GM21515 (cell line): ENCODE data around the gene PRODH2.
"Not testable (repeated sequence)": the region's sequence is repeated elsewhere in the genome, so short reads cannot be mapped to it uniquely, and the experiment has no call there.

ENCODE experiments used
- ATAC-seq: cut with Tn5 transposase; IDR thresholded peaks from one replicate; pipeline ENCODE4 v1.9.1; 2021; ENCODE audit not compliant: unreplicated experiment

The PRODH2 gene

GRCh38 chr19:35796645-35797542 is 15.8 kb downstream of the PRODH2 start:
- no peak for ATAC-seq

GRCh38 chr19:35795564-35795963 is 17.1 kb downstream of the PRODH2 start:
- not testable (repeated sequence) for ATAC-seq

- no peak for ATAC-seq
These were observed 19.1 kb downstream of the PRODH2 start for GRCh38 chr19:35793381-35794165.

GRCh38 chr19:35792888-35793287 is 19.8 kb downstream of the PRODH2 start:
- ATAC-seq, result no peak

- no peak for ATAC-seq
These were observed 20.3 kb downstream of the PRODH2 start for GRCh38 chr19:35792312-35792711.

GRCh38 chr19:35791814-35792279 is 20.8 kb downstream of the PRODH2 start:
- no peak for ATAC-seq

GRCh38 chr19:35790981-35791813 is 21.4 kb downstream of the PRODH2 start:
- no peak for ATAC-seq

GRCh38 chr19:35789978-35790944 is 22.4 kb downstream of the PRODH2 start:
- no peak for ATAC-seq

- ATAC-seq, result no peak
These were observed 23.3 kb downstream of the PRODH2 start for GRCh38 chr19:35789195-35789977.

GRCh38 chr19:35788205-35788960 is 24.3 kb downstream of the PRODH2 start:
- ATAC-seq, result no peak

- ATAC-seq, result no peak
These were observed 25.3 kb downstream of the PRODH2 start for GRCh38 chr19:35787227-35787799.

- no peak for ATAC-seq
These were observed 26.1 kb downstream of the PRODH2 start for GRCh38 chr19:35786299-35787160.

- ATAC-seq, result no peak
These were observed 27.4 kb downstream of the PRODH2 start for GRCh38 chr19:35785339-35785627.

- no peak for ATAC-seq
These were observed 27.9 kb downstream of the PRODH2 start for GRCh38 chr19:35784503-35785338.

- ATAC-seq, result no peak
These were observed 28.9 kb downstream of the PRODH2 start for GRCh38 chr19:35783469-35784434.
